Measurements from ENCODE around the gene C17orf75.
"Not testable (repeated sequence)": the region's sequence is repeated elsewhere in the genome, so short reads cannot be mapped to it uniquely, and the experiment has no call there.

C17orf75 gene

GRCh38 chr17:32341857-32342602 lies at the start of gene C17orf75:
C17orf75 (minus strand) TSS chr17:32342173; CDS start chr17:32342139, 34 bp downstream.
- Histone ChIP-seq H3K27ac (peak within 1 kb of the TSS; percentile 84), H3K27me3 (no peaks in the 10 kb centered on the region), H3K9me3 (no peaks in the 10 kb centered on the region), H3K4me1 (peaks cover 26% of the 10 kb centered on the region), H3K9ac (peak within 1 kb of the TSS; percentile 87), H3K4me2 (peak within 1 kb of the TSS; percentile 97), H3K4me3 (peak within 1 kb of the TSS; percentile 70), H4K20me1 (no peaks in the 10 kb centered on the region), H3K36me3 (peaks cover 28% of the 10 kb centered on the region)
- TF ChIP-seq Cebpa-rat (IDR thresholded peaks at IDR 0.05), result no peak

- Histone ChIP-seq H3K4me3 (no peak overlapping the region), H4K20me1 (peaks cover 5% of the 10 kb centered on the region; the same call in 1 of the 2 replicates), H3K4me1 (no peaks in the 10 kb centered on the region), H3K27ac (no peak overlapping the region), H3K36me3 (peaks cover 26% of the 10 kb centered on the region), H3K27me3 (no peaks in the 10 kb centered on the region), H3K9ac (no peak overlapping the region), H3K4me2 (no peak overlapping the region), H3K9me3 (no peaks in the 10 kb centered on the region)
- no peak for TF ChIP-seq Cebpa-rat (IDR thresholded peaks at IDR 0.05)
Observed at GRCh38 chr17:32388613-32389459, 46.9 kb upstream of the C17orf75 start.

- H4K20me1 ChIP-seq, result peaks cover 12% of the 10 kb centered on the region; the same call in 1 of the 2 replicates
- H3K27ac ChIP-seq, H3K27me3 ChIP-seq, H3K4me3 ChIP-seq, H3K9ac ChIP-seq, H3K9me3 ChIP-seq, H3K4me1 ChIP-seq, H3K4me2 ChIP-seq: not testable (repeated sequence)
- peaks cover 33% of the 10 kb centered on the region for H3K36me3 ChIP-seq
Observed at GRCh38 chr17:32388128-32388527, 46.2 kb upstream of the C17orf75 start.

- Histone ChIP-seq H3K4me2 (no peak overlapping the region), H3K9me3 (no peaks in the 10 kb centered on the region), H3K4me3 (no peak overlapping the region), H3K27me3 (no peaks in the 10 kb centered on the region), H3K27ac (no peak overlapping the region), H4K20me1 (peaks cover 25% of the 10 kb centered on the region; the same call in 1 of the 2 replicates), H3K4me1 (no peaks in the 10 kb centered on the region), H3K9ac (no peak overlapping the region), H3K36me3 (peaks cover 43% of the 10 kb centered on the region)
- TF ChIP-seq Cebpa-rat (IDR thresholded peaks at IDR 0.05), result no peak
Observed at GRCh38 chr17:32386844-32387243, 44.9 kb upstream of the C17orf75 start.

- no peaks in the 10 kb centered on the region for H3K4me1 ChIP-seq
- H3K4me2 ChIP-seq, result no peak overlapping the region
- no peak overlapping the region for H3K4me3 ChIP-seq
- no peak overlapping the region for H3K27ac ChIP-seq
- no peaks in the 10 kb centered on the region for H3K9me3 ChIP-seq
- no peak overlapping the region for H3K9ac ChIP-seq
- no peak for TF ChIP-seq Cebpa-rat (IDR thresholded peaks at IDR 0.05)
- peaks cover 30% of the 10 kb centered on the region; the same call in 1 of the 2 replicates for H4K20me1 ChIP-seq
- peaks cover 50% of the 10 kb centered on the region for H3K36me3 ChIP-seq
- H3K27me3 ChIP-seq, result no peaks in the 10 kb centered on the region
Observed at GRCh38 chr17:32385971-32386370, 44.0 kb upstream of the C17orf75 start.

GRCh38 chr17:32385121-32385520 lies 43.1 kb upstream of the C17orf75 start:
- Histone ChIP-seq H3K27me3 (no peaks in the 10 kb centered on the region), H4K20me1 (peaks cover 38% of the 10 kb centered on the region; the same call in 1 of the 2 replicates)

GRCh38 chr17:32383926-32384434 lies 42.0 kb upstream of the C17orf75 start:
- no peak overlapping the region for H3K4me2 ChIP-seq
- TF ChIP-seq Cebpa-rat (IDR thresholded peaks at IDR 0.05), result no peak

More at GRCh38 chr17:32385121-32385520, 43.1 kb upstream of the C17orf75 start:
- Histone ChIP-seq H3K9ac (no peak overlapping the region), H3K4me1 (no peaks in the 10 kb centered on the region), H3K27ac (no peak overlapping the region), H3K4me2 (no peak overlapping the region), H3K9me3 (no peaks in the 10 kb centered on the region), H3K36me3 (peaks cover 58% of the 10 kb centered on the region), H3K4me3 (no peak overlapping the region)
- no peak for TF ChIP-seq Cebpa-rat (IDR thresholded peaks at IDR 0.05)

GRCh38 chr17:32382526-32383223 lies 40.7 kb upstream of the C17orf75 start:
- Histone ChIP-seq H3K27me3 (no peaks in the 10 kb centered on the region), H3K4me3 (no peak overlapping the region), H3K9ac (no peak overlapping the region), H3K9me3 (no peaks in the 10 kb centered on the region), H3K27ac (no peak overlapping the region), H4K20me1 (peaks cover 59% of the 10 kb centered on the region), H3K36me3 (peaks cover 66% of the 10 kb centered on the region), H3K4me2 (no peak overlapping the region), H3K4me1 (no peaks in the 10 kb centered on the region)
- TF ChIP-seq Cebpa-rat (IDR thresholded peaks at IDR 0.05), result no peak

More at GRCh38 chr17:32383926-32384434, 42.0 kb upstream of the C17orf75 start:
- Histone ChIP-seq H4K20me1 (peaks cover 50% of the 10 kb centered on the region), H3K9me3 (no peaks in the 10 kb centered on the region), H3K27ac (no peak overlapping the region), H3K4me3 (no peak overlapping the region), H3K4me1 (no peaks in the 10 kb centered on the region), H3K27me3 (no peaks in the 10 kb centered on the region), H3K36me3 (peaks cover 66% of the 10 kb centered on the region), H3K9ac (no peak overlapping the region)

- Histone ChIP-seq H3K36me3 (peaks cover 97% of the 10 kb centered on the region), H3K9me3 (no peaks in the 10 kb centered on the region), H3K27me3 (no peaks in the 10 kb centered on the region), H3K4me2 (no peak overlapping the region), H4K20me1 (peaks cover 97% of the 10 kb centered on the region), H3K4me3 (no peak overlapping the region), H3K27ac (no peak overlapping the region), H3K4me1 (no peaks in the 10 kb centered on the region), H3K9ac (no peak overlapping the region)
- TF ChIP-seq Cebpa-rat (IDR thresholded peaks at IDR 0.05), result no peak
Observed at GRCh38 chr17:32370426-32370825, 28.5 kb upstream of the C17orf75 start.
